CD4-positive, alpha-beta T cell treated with Interleukin-1 beta for 1 hour (primary cell): ENCODE measurements around the gene IL20RA.
"Not testable (repeated sequence)": the region's sequence is repeated elsewhere in the genome, so short reads cannot be mapped to it uniquely, and the experiment has no call there.

ENCODE experiments used
- DNase-seq, 2 donors: peaks; one replicate each; pipeline ENCODE4 v3.0.0-alpha.2; 2020 to 2022

The IL20RA gene, protein sequence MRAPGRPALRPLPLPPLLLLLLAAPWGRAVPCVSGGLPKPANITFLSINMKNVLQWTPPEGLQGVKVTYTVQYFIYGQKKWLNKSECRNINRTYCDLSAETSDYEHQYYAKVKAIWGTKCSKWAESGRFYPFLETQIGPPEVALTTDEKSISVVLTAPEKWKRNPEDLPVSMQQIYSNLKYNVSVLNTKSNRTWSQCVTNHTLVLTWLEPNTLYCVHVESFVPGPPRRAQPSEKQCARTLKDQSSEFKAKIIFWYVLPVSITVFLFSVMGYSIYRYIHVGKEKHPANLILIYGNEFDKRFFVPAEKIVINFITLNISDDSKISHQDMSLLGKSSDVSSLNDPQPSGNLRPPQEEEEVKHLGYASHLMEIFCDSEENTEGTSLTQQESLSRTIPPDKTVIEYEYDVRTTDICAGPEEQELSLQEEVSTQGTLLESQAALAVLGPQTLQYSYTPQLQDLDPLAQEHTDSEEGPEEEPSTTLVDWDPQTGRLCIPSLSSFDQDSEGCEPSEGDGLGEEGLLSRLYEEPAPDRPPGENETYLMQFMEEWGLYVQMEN

GRCh38 chr6:137044366-137045221 lies at the start of gene IL20RA:
Gene IL20RA (minus strand): TSS chr6:137044965. CDS start chr6:137044728, 237 bp downstream.
- peak in 1 of 2 donors; percentile 8 for DNase-seq

DNA sequence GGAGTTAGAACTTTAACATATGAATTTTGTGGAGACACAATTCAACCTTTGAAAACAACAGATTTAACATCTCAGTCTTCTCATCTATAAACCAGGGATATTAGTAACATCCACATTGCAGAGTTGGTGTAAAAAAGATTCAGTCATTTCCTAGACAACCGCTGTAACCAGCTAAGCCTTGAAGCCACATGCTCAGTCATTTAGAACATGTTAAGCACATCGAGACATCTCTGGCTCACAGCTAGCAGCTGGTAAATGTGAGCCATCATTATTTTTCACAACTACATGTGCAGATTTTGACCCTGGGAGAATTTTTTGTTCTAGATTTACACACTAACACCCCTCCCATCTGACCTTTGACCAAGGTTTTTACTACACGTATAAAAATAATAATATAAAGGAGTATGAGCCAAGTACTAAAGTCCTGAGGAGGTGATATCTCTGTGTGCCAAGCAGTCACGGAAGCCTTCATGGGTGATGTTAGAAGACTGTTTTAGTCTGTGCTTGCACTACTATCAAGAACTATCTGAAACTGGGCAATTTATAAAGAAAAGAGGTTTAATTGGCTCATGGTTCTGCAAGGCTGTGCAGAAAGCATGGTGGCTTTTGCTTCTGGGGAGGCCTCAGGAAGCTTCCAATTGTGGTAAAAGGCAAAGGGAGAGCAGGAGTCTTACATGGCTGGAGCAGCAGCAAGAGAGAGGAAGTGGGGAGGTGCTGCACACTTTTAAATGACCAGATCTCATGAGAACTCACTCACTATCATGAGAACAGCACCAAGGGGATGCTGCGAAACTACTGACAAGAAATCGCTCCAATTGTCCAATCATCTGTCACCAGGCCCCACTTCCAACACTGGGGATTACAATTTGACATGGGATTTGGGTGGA lies 48.7 kb upstream of the IL20RA start:
- DNase-seq, result no peak

DNA sequence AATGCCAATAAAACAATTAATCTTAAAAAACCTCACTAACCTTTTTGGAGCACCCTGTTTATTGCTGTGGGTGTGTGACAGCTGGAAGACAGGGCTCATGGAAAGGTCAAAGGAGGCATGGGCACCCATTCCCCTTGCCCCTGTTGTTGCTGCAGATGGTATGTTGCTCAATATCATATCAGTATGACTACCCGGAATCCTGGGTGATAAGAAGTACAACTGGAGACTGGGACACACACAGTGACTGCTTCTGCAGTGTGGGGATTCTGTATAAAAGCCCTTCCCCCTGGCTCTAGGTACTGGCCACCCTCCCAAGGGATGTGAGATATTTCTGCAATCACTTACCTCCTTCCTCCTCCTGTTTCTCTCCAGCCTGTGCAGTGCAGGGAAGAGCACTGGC lies 47.3 kb upstream of the IL20RA start:
- DNase-seq, result no peak

- DNase-seq, result no peak
These were observed 44.5 kb upstream of the IL20RA start for GRCh38 chr6:137089305-137089704.

DNA sequence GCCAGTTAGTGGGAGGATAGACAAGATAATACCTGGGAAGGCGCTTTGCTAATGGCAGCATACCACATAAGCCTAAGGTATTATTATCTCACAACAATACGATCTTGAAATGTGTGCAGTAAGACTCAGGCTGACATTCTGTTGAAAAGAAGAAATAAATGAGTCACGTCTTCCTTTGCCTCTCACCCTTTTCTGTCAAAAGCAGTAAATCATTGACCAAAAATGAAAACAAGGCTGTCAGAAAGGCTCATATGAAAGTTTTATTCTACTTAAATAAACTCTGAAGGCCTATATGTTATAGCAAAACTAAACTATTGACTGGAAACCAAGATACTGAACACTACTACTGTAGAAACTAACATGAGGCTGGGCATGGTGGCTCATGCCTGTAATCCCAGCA lies 43.1 kb upstream of the IL20RA start:
- no peak for DNase-seq

GRCh38 chr6:137086031-137086430 lies 41.3 kb upstream of the IL20RA start:
- no peak for DNase-seq

DNA sequence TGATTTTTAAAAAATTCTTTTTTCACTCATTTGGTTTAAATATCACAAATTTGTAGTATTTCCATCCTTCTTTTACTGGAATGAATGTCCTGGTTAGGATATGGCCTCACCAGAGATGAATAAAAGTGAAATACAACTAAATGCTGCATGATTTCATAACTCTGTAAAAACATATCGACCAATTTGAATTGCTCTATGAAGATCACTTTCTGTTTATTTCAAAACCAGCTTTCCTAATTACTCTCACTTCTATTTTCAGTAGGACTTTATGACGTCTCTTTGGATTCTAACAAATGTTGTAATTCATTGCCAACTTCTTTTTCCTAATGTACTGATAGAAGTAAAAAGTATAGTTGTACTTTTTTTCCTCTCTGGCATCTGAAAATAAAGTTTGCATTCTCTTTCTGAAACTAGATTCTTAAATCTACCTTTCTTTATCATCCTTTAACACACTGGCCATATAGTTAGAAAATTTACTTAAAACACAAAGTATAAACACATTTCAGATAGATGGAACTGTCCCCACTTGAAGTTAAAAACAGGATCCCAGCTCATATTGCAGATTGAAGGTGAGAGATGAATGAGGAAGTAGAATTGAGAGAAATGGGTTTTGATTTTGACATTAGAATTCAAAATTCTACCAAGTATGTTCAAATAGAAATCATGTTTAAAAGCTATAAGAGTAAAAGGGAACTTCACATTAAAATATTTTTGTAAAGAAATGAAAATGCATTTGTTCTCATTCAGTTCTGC lies 40.3 kb upstream of the IL20RA start:
- DNase-seq, result no peak

GRCh38 chr6:137084090-137084489 lies 39.3 kb upstream of the IL20RA start:
- no peak for DNase-seq

DNA sequence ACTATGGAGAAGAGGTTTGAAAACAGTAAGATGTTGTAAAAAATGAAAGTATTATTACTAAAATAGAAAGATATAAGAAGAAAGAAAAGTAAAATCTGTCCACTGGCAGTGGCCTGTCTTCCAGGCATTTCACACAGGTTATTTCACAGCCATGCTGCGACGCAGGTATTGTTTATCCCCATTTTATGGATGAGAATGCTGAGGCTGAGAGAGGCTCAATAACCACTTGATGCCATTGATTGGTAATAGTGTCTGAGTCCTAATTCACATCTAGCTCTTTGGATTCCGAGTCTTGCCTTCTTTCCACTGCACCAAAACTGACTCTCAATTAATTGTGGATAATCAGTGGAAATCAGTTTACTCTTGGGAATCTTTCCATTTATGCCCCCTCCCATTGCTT lies 37.2 kb upstream of the IL20RA start:
- DNase-seq, result no peak

- no peak for DNase-seq
These were observed 35.9 kb upstream of the IL20RA start for GRCh38 chr6:137080711-137081110.

DNA sequence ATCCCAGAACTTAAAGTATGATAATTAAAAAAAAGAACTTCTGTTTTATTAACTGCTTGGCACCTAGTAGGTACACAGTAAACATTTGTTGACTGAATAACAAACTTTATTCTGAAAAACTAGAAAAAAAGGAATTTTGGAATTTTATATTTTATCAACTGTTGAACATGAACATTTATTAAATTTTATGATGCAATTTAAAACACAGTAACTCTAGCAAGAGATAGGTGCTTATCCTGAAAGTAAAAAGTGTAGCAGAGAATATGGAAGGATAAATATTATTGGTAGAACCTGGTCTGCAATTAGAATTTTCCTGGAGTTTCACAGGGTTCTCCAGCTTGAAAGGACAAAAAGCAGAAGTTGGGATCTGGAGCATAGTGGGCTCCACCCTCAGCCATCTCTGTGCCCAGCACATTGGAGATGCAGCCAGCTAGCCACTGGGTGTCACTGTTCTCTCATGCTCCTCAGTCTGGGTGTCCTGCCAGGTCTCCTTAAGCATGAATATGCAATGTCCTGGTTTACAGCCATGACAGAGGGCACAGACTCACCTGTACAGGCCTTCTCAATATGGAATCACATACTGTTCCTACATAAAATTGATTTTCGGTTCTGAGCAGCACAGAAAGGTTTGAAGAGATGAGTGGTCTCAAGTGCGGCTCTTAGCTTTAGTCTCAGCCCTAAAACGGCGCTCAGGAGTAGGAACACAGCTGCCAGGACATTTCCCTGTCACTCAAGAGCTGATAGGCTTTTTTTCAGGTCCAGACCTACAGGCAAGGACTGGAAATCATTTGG lies 31.7 kb upstream of the IL20RA start:
- DNase-seq, result peak; percentile 57 to 71

DNA sequence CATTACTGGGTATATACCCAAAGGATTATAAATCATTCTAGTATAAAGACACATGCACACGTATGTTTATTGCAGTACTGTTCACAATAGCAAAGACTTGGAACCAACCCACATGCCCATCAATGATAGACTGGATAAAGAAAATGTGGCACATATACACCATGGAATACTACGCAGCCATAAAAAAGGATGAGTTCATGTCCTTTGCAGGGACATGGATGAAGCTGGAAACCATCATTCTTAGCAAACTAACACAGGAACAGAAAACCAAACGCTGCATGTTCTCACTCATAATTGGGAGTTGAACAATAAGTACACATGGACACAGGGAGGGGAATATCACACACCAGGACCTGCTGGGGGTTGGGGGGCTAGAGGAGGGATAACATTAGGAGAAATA lies 31.0 kb upstream of the IL20RA start:
- not testable (repeated sequence) for DNase-seq

DNA sequence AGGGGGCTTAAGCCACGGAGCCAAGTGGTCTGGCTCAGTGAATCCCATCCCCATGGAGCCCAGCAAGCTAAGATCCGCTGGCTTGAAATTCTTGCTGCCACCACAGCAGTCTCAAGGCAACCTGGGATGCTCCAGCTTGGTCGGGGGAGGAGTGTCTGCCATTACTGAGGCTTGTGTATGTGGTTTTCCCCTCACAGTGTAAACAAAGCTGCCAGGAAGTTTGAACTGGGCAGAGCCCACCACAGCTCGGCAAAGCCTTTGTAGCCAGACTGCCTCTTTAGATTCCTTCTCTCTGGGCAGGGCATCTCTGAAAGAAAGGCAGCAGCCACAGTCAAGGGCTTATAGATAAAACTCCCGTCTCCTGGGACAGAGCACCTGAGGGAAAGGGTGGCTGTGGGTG lies 25.5 kb upstream of the IL20RA start:
- no peak for DNase-seq

DNA sequence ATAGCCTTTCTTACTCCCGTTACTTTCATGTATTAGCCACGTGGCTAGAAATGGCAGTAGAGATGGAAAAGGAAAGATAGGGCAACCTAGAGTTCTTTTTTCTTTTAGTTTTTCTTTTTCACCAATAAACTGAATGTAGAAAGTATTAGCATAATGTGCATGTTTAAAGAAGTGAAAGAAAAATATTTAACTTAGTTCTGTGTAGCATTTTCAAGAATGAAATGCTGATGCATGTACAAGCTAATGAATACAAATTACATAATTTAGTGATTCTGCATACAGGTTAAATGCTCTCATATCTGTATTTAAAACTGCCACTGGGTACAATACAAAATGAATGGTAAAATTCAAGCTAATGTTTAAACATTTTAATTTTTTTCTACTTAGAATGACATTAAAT lies 22.6 kb upstream of the IL20RA start:
- DNase-seq, result no peak

DNA sequence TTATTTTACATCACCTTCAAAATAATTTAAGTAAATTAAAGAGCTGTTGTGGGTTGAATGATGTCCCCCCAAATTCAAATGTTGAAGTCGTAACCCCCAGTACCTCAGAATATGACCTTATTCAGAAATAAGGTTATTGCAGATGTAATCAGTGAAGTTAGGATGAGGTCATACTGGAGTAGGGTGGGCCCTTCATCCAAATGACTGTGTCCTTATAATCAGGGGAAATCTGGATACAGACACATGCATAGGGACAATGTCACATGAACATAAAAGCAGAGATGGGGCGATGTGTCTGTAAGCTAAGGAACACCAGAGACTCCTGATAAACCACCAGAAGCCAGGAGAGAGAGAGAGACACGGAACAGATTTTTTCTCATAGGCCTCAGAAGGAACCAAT lies 13.3 kb upstream of the IL20RA start:
- no peak for DNase-seq

- no peak for DNase-seq
These were observed 11.5 kb upstream of the IL20RA start for GRCh38 chr6:137056121-137056880.

GRCh38 chr6:137051790-137052472 lies 7.2 kb upstream of the IL20RA start:
- DNase-seq, result no peak

GRCh38 chr6:137049095-137049494 lies 4.3 kb upstream of the IL20RA start:
- no peak for DNase-seq

- DNase-seq, result no peak
These were observed 2.2 kb upstream of the IL20RA start for GRCh38 chr6:137046871-137047412.
